ENCODE results near the gene LARP1B. TPM values are rescaled to one million over a fixed set of nuclear protein-coding genes. Genes with fewer than 3 reads are reported as not detected.

LARP1B gene
- total and polyA plus RNA-seq, 2 of the 8 experiments (the other 6 are each of a cell fraction or from before 2014, with no cell fraction given) = 10.6 to 47.0 TPM

DNA sequence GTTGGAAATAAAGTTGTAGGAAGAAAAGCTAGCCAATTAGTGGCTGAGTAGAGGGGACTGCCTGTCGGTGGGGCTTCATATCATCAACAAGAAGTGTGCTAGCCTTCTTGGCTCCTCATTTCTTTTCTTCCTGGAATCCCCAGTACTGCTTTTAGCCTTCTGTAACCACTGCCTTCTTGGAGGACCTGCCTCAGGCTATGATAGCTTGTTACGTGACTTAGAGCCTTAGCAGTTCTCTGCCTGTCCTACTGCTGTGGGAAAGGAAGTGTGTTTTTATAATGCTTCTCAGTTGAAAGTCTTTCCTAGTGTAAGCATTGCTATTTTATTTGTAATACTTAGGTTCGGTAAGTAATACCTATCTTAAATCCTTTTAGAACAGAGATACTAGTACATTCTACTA, 61.9 kb downstream of the LARP1B start (continued):
- TF ChIP-seq, protein P1, sequence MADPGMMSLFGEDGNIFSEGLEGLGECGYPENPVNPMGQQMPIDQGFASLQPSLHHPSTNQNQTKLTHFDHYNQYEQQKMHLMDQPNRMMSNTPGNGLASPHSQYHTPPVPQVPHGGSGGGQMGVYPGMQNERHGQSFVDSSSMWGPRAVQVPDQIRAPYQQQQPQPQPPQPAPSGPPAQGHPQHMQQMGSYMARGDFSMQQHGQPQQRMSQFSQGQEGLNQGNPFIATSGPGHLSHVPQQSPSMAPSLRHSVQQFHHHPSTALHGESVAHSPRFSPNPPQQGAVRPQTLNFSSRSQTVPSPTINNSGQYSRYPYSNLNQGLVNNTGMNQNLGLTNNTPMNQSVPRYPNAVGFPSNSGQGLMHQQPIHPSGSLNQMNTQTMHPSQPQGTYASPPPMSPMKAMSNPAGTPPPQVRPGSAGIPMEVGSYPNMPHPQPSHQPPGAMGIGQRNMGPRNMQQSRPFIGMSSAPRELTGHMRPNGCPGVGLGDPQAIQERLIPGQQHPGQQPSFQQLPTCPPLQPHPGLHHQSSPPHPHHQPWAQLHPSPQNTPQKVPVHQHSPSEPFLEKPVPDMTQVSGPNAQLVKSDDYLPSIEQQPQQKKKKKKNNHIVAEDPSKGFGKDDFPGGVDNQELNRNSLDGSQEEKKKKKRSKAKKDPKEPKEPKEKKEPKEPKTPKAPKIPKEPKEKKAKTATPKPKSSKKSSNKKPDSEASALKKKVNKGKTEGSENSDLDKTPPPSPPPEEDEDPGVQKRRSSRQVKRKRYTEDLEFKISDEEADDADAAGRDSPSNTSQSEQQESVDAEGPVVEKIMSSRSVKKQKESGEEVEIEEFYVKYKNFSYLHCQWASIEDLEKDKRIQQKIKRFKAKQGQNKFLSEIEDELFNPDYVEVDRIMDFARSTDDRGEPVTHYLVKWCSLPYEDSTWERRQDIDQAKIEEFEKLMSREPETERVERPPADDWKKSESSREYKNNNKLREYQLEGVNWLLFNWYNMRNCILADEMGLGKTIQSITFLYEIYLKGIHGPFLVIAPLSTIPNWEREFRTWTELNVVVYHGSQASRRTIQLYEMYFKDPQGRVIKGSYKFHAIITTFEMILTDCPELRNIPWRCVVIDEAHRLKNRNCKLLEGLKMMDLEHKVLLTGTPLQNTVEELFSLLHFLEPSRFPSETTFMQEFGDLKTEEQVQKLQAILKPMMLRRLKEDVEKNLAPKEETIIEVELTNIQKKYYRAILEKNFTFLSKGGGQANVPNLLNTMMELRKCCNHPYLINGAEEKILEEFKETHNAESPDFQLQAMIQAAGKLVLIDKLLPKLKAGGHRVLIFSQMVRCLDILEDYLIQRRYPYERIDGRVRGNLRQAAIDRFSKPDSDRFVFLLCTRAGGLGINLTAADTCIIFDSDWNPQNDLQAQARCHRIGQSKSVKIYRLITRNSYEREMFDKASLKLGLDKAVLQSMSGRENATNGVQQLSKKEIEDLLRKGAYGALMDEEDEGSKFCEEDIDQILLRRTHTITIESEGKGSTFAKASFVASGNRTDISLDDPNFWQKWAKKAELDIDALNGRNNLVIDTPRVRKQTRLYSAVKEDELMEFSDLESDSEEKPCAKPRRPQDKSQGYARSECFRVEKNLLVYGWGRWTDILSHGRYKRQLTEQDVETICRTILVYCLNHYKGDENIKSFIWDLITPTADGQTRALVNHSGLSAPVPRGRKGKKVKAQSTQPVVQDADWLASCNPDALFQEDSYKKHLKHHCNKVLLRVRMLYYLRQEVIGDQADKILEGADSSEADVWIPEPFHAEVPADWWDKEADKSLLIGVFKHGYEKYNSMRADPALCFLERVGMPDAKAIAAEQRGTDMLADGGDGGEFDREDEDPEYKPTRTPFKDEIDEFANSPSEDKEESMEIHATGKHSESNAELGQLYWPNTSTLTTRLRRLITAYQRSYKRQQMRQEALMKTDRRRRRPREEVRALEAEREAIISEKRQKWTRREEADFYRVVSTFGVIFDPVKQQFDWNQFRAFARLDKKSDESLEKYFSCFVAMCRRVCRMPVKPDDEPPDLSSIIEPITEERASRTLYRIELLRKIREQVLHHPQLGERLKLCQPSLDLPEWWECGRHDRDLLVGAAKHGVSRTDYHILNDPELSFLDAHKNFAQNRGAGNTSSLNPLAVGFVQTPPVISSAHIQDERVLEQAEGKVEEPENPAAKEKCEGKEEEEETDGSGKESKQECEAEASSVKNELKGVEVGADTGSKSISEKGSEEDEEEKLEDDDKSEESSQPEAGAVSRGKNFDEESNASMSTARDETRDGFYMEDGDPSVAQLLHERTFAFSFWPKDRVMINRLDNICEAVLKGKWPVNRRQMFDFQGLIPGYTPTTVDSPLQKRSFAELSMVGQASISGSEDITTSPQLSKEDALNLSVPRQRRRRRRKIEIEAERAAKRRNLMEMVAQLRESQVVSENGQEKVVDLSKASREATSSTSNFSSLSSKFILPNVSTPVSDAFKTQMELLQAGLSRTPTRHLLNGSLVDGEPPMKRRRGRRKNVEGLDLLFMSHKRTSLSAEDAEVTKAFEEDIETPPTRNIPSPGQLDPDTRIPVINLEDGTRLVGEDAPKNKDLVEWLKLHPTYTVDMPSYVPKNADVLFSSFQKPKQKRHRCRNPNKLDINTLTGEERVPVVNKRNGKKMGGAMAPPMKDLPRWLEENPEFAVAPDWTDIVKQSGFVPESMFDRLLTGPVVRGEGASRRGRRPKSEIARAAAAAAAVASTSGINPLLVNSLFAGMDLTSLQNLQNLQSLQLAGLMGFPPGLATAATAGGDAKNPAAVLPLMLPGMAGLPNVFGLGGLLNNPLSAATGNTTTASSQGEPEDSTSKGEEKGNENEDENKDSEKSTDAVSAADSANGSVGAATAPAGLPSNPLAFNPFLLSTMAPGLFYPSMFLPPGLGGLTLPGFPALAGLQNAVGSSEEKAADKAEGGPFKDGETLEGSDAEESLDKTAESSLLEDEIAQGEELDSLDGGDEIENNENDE (IDR thresholded peaks at IDR 0.05; ENCODE audit: insufficient replicate concordance, low read length) = no peak
- no peak for TF ChIP-seq RAD21 (IDR thresholded peaks at IDR 0.05 in 1 of 2, conservative IDR thresholded peaks at IDR 0.05 in 1 of 2; ENCODE audit: low read depth in 2 of 2, low read length in 2 of 2)
- TF ChIP-seq POU5F1 (IDR thresholded peaks at IDR 0.05; ENCODE audit: low read depth, low read length) = no peak
- no peak for TF ChIP-seq JUND (IDR thresholded peaks at IDR 0.05; ENCODE audit: low read length)
- TF ChIP-seq RFX5 (IDR thresholded peaks at IDR 0.05; ENCODE audit: borderline replicate concordance, low read depth, low read length) = no peak
- no peak for TF ChIP-seq TEAD4 (IDR thresholded peaks at IDR 0.05; ENCODE audit: low read depth, low read length)
- no peak for TF ChIP-seq SIN3A (conservative IDR thresholded peaks at IDR 0.05 in 1 of 2, IDR thresholded peaks at IDR 0.05 in 1 of 2; ENCODE audit: low read depth in 1 of 2, low read length in 2 of 2)
- TF ChIP-seq EGR1 (IDR thresholded peaks at IDR 0.05; ENCODE audit: borderline replicate concordance, low read depth, low read length) = no peak
- no peak for TF ChIP-seq SRF (IDR thresholded peaks at IDR 0.05; ENCODE audit: low read depth, low read length)
- TF ChIP-seq EZH2 (IDR thresholded peaks at IDR 0.05; ENCODE audit: low read depth, low read length, severe bottlenecking) = no peak
- TF ChIP-seq CHD1 (IDR thresholded peaks at IDR 0.05; ENCODE audit: low read depth, low read length) = no peak
- no peak for TF ChIP-seq YY1 (IDR thresholded peaks at IDR 0.05; ENCODE audit: low read depth, low read length)

All from H1 (cell line).